Measurements from ENCODE around the gene ATP8B4. TPM values are rescaled to one million over a fixed set of nuclear protein-coding genes. Genes with fewer than 3 reads are reported as not detected.

ATP8B4 gene
- total RNA-seq, 5 donors from 2014 or later (not counting 1 experiment from before 2014, with no cell fraction given) = 0.72 to 2.4 (median 1.3) TPM

DNA sequence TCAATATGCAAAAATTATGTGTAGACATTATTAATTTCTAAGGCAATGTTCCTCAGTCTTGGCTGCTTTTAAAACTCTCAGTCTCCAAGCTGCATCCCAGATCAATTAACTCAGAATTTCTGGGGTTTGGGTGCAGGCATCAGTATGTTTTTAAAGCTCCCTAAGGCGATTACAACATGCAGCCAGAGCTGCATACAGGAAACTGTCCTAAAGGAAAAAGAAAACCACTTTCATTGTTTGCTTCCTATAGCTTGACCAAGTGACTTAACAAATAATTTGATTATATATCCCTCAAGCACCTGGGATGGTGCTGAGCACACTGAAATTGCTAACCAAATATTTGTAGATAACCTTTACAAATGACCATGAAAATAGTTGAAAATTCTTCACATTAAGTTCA is 303.5 kb downstream of the ATP8B4 start:
- Mint-ChIP-seq H3K27me3 (peaks cover 0 to 4% of the 10 kb centered on the region in 2 donors), H3K27ac (no peak overlapping the region), H3K4me3 (no peak overlapping the region), H3K36me3 (no peaks in the 10 kb centered on the region), H3K9me3 (peaks cover 0 to 4% (median 0%) of the 10 kb centered on the region in 3 donors), H3K4me1 (peaks cover 3 to 7% (median 6%) of the 10 kb centered on the region in 3 donors)
- no peaks in the 10 kb centered on the region for H3K27me3 ChIP-seq (replicated peaks in 1 of 2; ENCODE audit: control insufficient read depth in 2 of 2, extremely low read depth in 1 of 2, insufficient read depth in 2 of 2, low read length in 1 of 2)
- no peaks in the 10 kb centered on the region for H3K36me3 ChIP-seq (ENCODE audit: control insufficient read depth in 2 of 2, extremely low read depth in 1 of 2, insufficient read depth in 1 of 2, low read length in 1 of 2)
- H3K9me3 ChIP-seq = peaks cover 2% of the 10 kb centered on the region
- ChIA-PET POLR2A (no interaction called here), CTCF (no interaction called here)
- WGBS (ENCODE audit: insufficient coverage) = no CpG with 5 or more reads among the region's 1 CpG
- DNase-seq (no peak), ATAC-seq (replicated peaks in 1 of 4) (no peak)
- H3K4me1 ChIP-seq (ENCODE audit: control insufficient read depth in 1 of 2, extremely low read depth in 1 of 2, insufficient read depth in 2 of 2, low read length in 2 of 2) = no peaks in the 10 kb centered on the region
- H3K4me3 ChIP-seq (ENCODE audit: control insufficient read depth in 1 of 2, extremely low read depth in 1 of 2, low read length in 1 of 2) = no peak overlapping the region
- no peak overlapping the region for H3K27ac ChIP-seq (ENCODE audit: low read length)

DNA sequence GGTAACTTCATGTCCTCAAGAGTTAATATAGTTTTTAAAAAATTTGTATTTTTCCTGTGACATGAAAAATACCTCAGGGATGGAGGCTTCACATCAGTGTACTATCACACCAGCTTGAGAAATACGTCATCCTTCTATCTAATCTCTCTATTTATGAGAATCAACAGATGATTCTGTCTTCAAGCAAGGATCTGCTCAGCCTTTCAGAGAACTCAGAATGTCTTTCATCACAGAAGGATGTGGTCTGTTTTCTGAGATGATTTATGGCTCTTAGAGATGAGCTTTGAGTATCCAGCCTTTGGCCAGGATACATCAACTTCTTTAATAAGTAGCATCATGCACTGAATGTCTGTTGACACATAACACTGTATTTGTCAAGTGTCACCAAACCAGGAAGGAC is 304.3 kb downstream of the ATP8B4 start:
- H3K4me1 ChIP-seq (ENCODE audit: control insufficient read depth in 1 of 2, extremely low read depth in 1 of 2, insufficient read depth in 2 of 2, low read length in 2 of 2) = no peaks in the 10 kb centered on the region
- no peaks in the 10 kb centered on the region for H3K27me3 ChIP-seq (replicated peaks in 1 of 2; ENCODE audit: control insufficient read depth in 2 of 2, extremely low read depth in 1 of 2, insufficient read depth in 2 of 2, low read length in 1 of 2)
- peaks cover 2% of the 10 kb centered on the region for H3K9me3 ChIP-seq
- no peak for DNase-seq
- WGBS (ENCODE audit: insufficient coverage) = no CpG with 5 or more reads among the region's 1 CpG
- no peak overlapping the region for H3K4me3 ChIP-seq (ENCODE audit: control insufficient read depth in 1 of 2, extremely low read depth in 1 of 2, low read length in 1 of 2)
- H3K4me1 Mint-ChIP-seq = peaks cover 3 to 7% (median 6%) of the 10 kb centered on the region in 3 donors
- no peaks in the 10 kb centered on the region for H3K36me3 Mint-ChIP-seq
- ChIA-PET POLR2A (no interaction called here), CTCF (no interaction called here)
- no peak overlapping the region for H3K4me3 Mint-ChIP-seq
- H3K27ac Mint-ChIP-seq = no peak overlapping the region
- no peak overlapping the region for H3K27ac ChIP-seq (ENCODE audit: low read length)
- no peaks in the 10 kb centered on the region for H3K36me3 ChIP-seq (ENCODE audit: control insufficient read depth in 2 of 2, extremely low read depth in 1 of 2, insufficient read depth in 1 of 2, low read length in 1 of 2)
- peaks cover 0 to 4% of the 10 kb centered on the region in 2 donors for H3K27me3 Mint-ChIP-seq
- peaks cover 0 to 4% (median 0%) of the 10 kb centered on the region in 3 donors for H3K9me3 Mint-ChIP-seq
- no peak for ATAC-seq (replicated peaks in 1 of 4)

DNA sequence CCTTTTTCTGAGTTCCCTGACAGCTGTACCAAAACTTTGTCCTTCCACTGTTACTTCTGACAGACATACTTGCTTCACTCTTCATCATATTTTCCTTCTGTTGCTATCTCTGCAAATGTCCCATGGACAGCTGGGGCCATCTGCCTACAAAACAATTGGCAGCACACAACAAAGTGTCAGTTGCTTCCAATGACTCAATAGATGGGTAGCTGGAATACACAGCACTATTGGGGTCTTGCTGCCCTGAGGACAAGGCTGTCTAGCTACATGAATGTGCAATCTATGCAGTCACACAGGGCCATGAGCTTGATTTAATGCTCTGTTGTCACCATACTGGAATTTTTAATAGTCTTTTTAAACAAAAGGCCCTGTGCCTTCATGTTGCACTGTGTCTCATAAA is 305.4 kb downstream of the ATP8B4 start:
- DNase-seq = no peak
- Mint-ChIP-seq H3K36me3 (no peaks in the 10 kb centered on the region), H3K27me3 (peaks cover 3 to 7% of the 10 kb centered on the region in 2 donors), H3K4me1 (peaks cover 3 to 7% (median 6%) of the 10 kb centered on the region in 3 donors), H3K4me3 (no peak overlapping the region), H3K9me3 (peaks cover 0 to under 1% (median 0%) of the 10 kb centered on the region in 3 donors), H3K27ac (no peak overlapping the region)
- no peaks in the 10 kb centered on the region for H3K9me3 ChIP-seq
- ChIA-PET POLR2A (no interaction called here), CTCF (no interaction called here)
- H3K36me3 ChIP-seq (ENCODE audit: control insufficient read depth in 2 of 2, extremely low read depth in 1 of 2, insufficient read depth in 1 of 2, low read length in 1 of 2) = no peaks in the 10 kb centered on the region
- no peak for ATAC-seq (replicated peaks in 1 of 4)
- H3K27ac ChIP-seq (ENCODE audit: low read length) = no peak overlapping the region
- H3K27me3 ChIP-seq (replicated peaks in 1 of 2; ENCODE audit: control insufficient read depth in 2 of 2, extremely low read depth in 1 of 2, insufficient read depth in 2 of 2, low read length in 1 of 2) = no peaks in the 10 kb centered on the region
- no peak overlapping the region for H3K4me3 ChIP-seq (ENCODE audit: control insufficient read depth in 1 of 2, extremely low read depth in 1 of 2, low read length in 1 of 2)
- H3K4me1 ChIP-seq (ENCODE audit: control insufficient read depth in 1 of 2, extremely low read depth in 1 of 2, insufficient read depth in 2 of 2, low read length in 2 of 2) = no peaks in the 10 kb centered on the region

GRCh38 chr15:49810720-49811119 is 308.3 kb downstream of the ATP8B4 start:
- peaks cover under 1 to 3% (median 2%) of the 10 kb centered on the region in 3 donors for H3K4me1 Mint-ChIP-seq
- Histone ChIP-seq H3K36me3 (ENCODE audit: control insufficient read depth in 2 of 2, extremely low read depth in 1 of 2, insufficient read depth in 1 of 2, low read length in 1 of 2) (no peaks in the 10 kb centered on the region), H3K27ac (ENCODE audit: low read length) (no peak overlapping the region), H3K4me3 (ENCODE audit: control insufficient read depth in 1 of 2, extremely low read depth in 1 of 2, low read length in 1 of 2) (no peak overlapping the region), H3K27me3 (replicated peaks in 1 of 2; ENCODE audit: control insufficient read depth in 2 of 2, extremely low read depth in 1 of 2, insufficient read depth in 2 of 2, low read length in 1 of 2) (no peaks in the 10 kb centered on the region), H3K9me3 (no peaks in the 10 kb centered on the region), H3K4me1 (ENCODE audit: control insufficient read depth in 1 of 2, extremely low read depth in 1 of 2, insufficient read depth in 2 of 2, low read length in 2 of 2) (no peaks in the 10 kb centered on the region)
- ATAC-seq (replicated peaks in 1 of 4) = no peak
- no peak overlapping the region for H3K4me3 Mint-ChIP-seq
- no peaks in the 10 kb centered on the region for H3K9me3 Mint-ChIP-seq
- ChIA-PET CTCF (no interaction called here), POLR2A (no interaction called here)
- no peak for DNase-seq
- H3K36me3 Mint-ChIP-seq = no peaks in the 10 kb centered on the region
- H3K27me3 Mint-ChIP-seq = peaks cover 3 to 12% of the 10 kb centered on the region in 2 donors
- H3K27ac Mint-ChIP-seq = no peak overlapping the region

GRCh38 chr15:49809894-49810609 is 309.0 kb downstream of the ATP8B4 start:
- CTCF ChIA-PET = no interaction called here
- Histone ChIP-seq H3K27ac (ENCODE audit: low read length) (no peak overlapping the region), H3K4me3 (ENCODE audit: control insufficient read depth in 1 of 2, extremely low read depth in 1 of 2, low read length in 1 of 2) (no peak overlapping the region), H3K4me1 (ENCODE audit: control insufficient read depth in 1 of 2, extremely low read depth in 1 of 2, insufficient read depth in 2 of 2, low read length in 2 of 2) (no peaks in the 10 kb centered on the region), H3K36me3 (ENCODE audit: control insufficient read depth in 2 of 2, extremely low read depth in 1 of 2, insufficient read depth in 1 of 2, low read length in 1 of 2) (no peaks in the 10 kb centered on the region), H3K27me3 (replicated peaks in 1 of 2; ENCODE audit: control insufficient read depth in 2 of 2, extremely low read depth in 1 of 2, insufficient read depth in 2 of 2, low read length in 1 of 2) (no peaks in the 10 kb centered on the region), H3K9me3 (no peaks in the 10 kb centered on the region)
- Mint-ChIP-seq H3K27ac (no peak overlapping the region), H3K36me3 (no peaks in the 10 kb centered on the region), H3K27me3 (peaks cover 3 to 12% of the 10 kb centered on the region in 2 donors), H3K4me1 (no peaks in the 10 kb centered on the region), H3K4me3 (no peak overlapping the region), H3K9me3 (peaks cover 0 to under 1% (median 0%) of the 10 kb centered on the region in 3 donors)
- POLR2A ChIA-PET = no interaction called here
- DNase-seq (no peak), ATAC-seq (replicated peaks in 1 of 4) (no peak)
- WGBS (ENCODE audit: insufficient coverage) = no CpG with 5 or more reads among the region's 2 CpGs

DNA sequence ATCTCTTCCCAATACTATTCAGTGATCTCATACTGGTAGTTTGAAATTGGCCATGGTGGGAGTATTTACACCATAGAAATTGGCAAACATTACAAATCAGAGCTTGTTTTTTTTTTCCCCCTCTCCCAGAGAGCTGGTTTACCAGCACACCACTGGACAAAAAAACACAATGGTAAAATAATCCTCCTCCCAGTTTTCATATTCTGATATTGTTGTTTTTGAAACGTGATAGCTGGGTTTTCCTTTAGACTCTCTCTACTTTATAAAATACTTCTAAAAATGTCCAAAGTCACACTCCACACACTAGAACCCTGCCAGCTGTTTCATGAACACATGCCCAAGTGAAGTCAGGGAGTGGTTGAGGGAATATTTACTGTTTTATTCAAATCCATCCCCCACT is 310.7 kb downstream of the ATP8B4 start:
- CTCF ChIA-PET = no interaction called here
- no peaks in the 10 kb centered on the region for H3K36me3 ChIP-seq (ENCODE audit: control insufficient read depth in 2 of 2, extremely low read depth in 1 of 2, insufficient read depth in 1 of 2, low read length in 1 of 2)

More for the DNA sequence above, 310.7 kb downstream of the ATP8B4 start:
- POLR2A ChIA-PET = no interaction called here
- Mint-ChIP-seq H3K27me3 (peaks cover 3 to 8% of the 10 kb centered on the region in 2 donors), H3K9me3 (peaks cover 0 to 8% (median under 1%) of the 10 kb centered on the region in 3 donors), H3K4me1 (no peaks in the 10 kb centered on the region), H3K27ac (no peak overlapping the region), H3K36me3 (no peaks in the 10 kb centered on the region), H3K4me3 (no peak overlapping the region)
- H3K9me3 ChIP-seq = no peaks in the 10 kb centered on the region
- WGBS (ENCODE audit: insufficient coverage) = no CpG with 5 or more reads among the region's 1 CpG
- no peaks in the 10 kb centered on the region for H3K4me1 ChIP-seq (ENCODE audit: control insufficient read depth in 1 of 2, extremely low read depth in 1 of 2, insufficient read depth in 2 of 2, low read length in 2 of 2)
- no peak overlapping the region for H3K4me3 ChIP-seq (ENCODE audit: control insufficient read depth in 1 of 2, extremely low read depth in 1 of 2, low read length in 1 of 2)
- no peaks in the 10 kb centered on the region for H3K27me3 ChIP-seq (replicated peaks in 1 of 2; ENCODE audit: control insufficient read depth in 2 of 2, extremely low read depth in 1 of 2, insufficient read depth in 2 of 2, low read length in 1 of 2)
- no peak overlapping the region for H3K27ac ChIP-seq (ENCODE audit: low read length)
- DNase-seq = no peak
- no peak for ATAC-seq (replicated peaks in 1 of 4)

All from T-cell (primary cell).